Osteoblast (primary cell): ENCODE data around the gene ISM1. TPM values are rescaled to one million over a fixed set of nuclear protein-coding genes. Genes with fewer than 3 reads are reported as not detected.

Experiments used
- DNase-seq: peaks from one replicate; pipeline ENCODE4 v3.0.0; 2011; ENCODE audit warnings: low spot score, mixed read lengths; ENCODE audit not compliant: insufficient read length; ENCODE audit errors: missing footprints
- H2AFZ ChIP-seq: 2 replicates; pipeline ENCODE4 v1.6.0; 2011; ENCODE audit warnings: mild to moderate bottlenecking, low read length
- H3K27ac ChIP-seq: 2 replicates; pipeline ENCODE4 v1.5.1; 2011; ENCODE audit warnings: mild to moderate bottlenecking, low read depth, low read length, moderate library complexity
- H3K27me3 ChIP-seq: 2 replicates; pipeline ENCODE4 v1.6.0; 2012; ENCODE audit warnings: mild to moderate bottlenecking, control low read depth, inconsistent platforms, low read length, moderate library complexity; ENCODE audit not compliant: insufficient read depth
- H3K36me3 ChIP-seq: 2 replicates; pipeline ENCODE4 v1.5.1; 2011; ENCODE audit warnings: mild to moderate bottlenecking, low read length, control low read depth, moderate library complexity; ENCODE audit not compliant: insufficient read depth
- H3K4me1 ChIP-seq: 2 replicates; pipeline ENCODE4 v1.5.1; 2011; ENCODE audit warnings: mild to moderate bottlenecking, low read length, control low read depth, moderate library complexity; ENCODE audit not compliant: insufficient read depth
- H3K4me2 ChIP-seq: 2 replicates; pipeline ENCODE4 v1.6.0; 2011; ENCODE audit warnings: mild to moderate bottlenecking, low read length; ENCODE audit not compliant: insufficient read depth
- H3K4me3 ChIP-seq: fragments of 200-600 bp; sonication (generic); 3 replicates; pipeline ENCODE4 v1.5.1; 2012; ENCODE audit warnings: mild to moderate bottlenecking, low read length, inconsistent platforms; ENCODE audit not compliant: insufficient read depth
- H3K79me2 ChIP-seq: 2 replicates; pipeline ENCODE4 v1.6.0; 2012; ENCODE audit warnings: mild to moderate bottlenecking, low read length, control low read depth, inconsistent platforms; ENCODE audit not compliant: insufficient read depth
- H3K9me3 ChIP-seq: 2 replicates; pipeline ENCODE4 v1.5.1; 2011; ENCODE audit warnings: low read depth, low read length, control low read depth
- H4K20me1 ChIP-seq: 2 replicates; pipeline ENCODE4 v1.6.0; 2012; ENCODE audit warnings: mild to moderate bottlenecking, low read length, control low read depth; ENCODE audit not compliant: insufficient read depth
- total RNA-seq: library from RNA; depleted of rRNA; stranded (reverse); fragments of >200 nt; gene quantifications from 2 replicates; pipeline ENCODE4 v1.2.3, GENCODE V29; 2012
- TF ChIP-seq, protein P1 (sequence below): IDR thresholded peaks from 2 replicates; pipeline ENCODE4 v1.5.1; 2011; ENCODE audit warnings: mild to moderate bottlenecking, low read depth, low read length, moderate library complexity; ENCODE audit errors: extremely low read depth

ISM1 gene
- total RNA-seq, 1 donor = 4.0 TPM

DNA sequence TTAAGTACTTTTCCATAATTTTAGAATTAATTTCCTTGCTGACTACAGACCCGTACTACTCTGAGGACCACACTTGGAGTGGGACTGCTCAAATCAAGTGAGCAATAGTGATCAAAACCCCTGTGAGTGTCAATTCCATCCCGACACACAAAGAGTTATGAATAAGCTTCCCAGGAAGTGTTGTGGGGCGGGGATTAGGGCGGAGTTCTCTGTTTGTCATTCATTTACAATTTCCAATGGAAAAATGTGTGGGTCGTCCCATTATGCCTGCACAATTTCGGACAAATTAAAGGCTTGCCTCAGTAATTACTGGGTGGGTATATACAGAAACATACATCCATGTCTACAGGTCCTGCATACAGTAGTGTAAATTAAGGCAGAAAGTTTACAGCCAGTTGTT, 84.2 kb downstream of the ISM1 start:
- H3K79me2 ChIP-seq = no peaks in the 10 kb centered on the region
- H3K4me3 ChIP-seq = no peak overlapping the region
- H3K36me3 ChIP-seq = no peaks in the 10 kb centered on the region
- TF ChIP-seq, protein P1, sequence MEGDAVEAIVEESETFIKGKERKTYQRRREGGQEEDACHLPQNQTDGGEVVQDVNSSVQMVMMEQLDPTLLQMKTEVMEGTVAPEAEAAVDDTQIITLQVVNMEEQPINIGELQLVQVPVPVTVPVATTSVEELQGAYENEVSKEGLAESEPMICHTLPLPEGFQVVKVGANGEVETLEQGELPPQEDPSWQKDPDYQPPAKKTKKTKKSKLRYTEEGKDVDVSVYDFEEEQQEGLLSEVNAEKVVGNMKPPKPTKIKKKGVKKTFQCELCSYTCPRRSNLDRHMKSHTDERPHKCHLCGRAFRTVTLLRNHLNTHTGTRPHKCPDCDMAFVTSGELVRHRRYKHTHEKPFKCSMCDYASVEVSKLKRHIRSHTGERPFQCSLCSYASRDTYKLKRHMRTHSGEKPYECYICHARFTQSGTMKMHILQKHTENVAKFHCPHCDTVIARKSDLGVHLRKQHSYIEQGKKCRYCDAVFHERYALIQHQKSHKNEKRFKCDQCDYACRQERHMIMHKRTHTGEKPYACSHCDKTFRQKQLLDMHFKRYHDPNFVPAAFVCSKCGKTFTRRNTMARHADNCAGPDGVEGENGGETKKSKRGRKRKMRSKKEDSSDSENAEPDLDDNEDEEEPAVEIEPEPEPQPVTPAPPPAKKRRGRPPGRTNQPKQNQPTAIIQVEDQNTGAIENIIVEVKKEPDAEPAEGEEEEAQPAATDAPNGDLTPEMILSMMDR = no peak
- no peak for DNase-seq
- no peak overlapping the region for H3K27ac ChIP-seq
- H4K20me1 ChIP-seq = no peaks in the 10 kb centered on the region
- H2AFZ ChIP-seq = peak overlapping the region; percentile 20
- peaks cover 3% of the 10 kb centered on the region for H3K27me3 ChIP-seq
- H3K9me3 ChIP-seq = no peaks in the 10 kb centered on the region
- no peaks in the 10 kb centered on the region for H3K4me1 ChIP-seq
- no peak overlapping the region for H3K4me2 ChIP-seq

DNA sequence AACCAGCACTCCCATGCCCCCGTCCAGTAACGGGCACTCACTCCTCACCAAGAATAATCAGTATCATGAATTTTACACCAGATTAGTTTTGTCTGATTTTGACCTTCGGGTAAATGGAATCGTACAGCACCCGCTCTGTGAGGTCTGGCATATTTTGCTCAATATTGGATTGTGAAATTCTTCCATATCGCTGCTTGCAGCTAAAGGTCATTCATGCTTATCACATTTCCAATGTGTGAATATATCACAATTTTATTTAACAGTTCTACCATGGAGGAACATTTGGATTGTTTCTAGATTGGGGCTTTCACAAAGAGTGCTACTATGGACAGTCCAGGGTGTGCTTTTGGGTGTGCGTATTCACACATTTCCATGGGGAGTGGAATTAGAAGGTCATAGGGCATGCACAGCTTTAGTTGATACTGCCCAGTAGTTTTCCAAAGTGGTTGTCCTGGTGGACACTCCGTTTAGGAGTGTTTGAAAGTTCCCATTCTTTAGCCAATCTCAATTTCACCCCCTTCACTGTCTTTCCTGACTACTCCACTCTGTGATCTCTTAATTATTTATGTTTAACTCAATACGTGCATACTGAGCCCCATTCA, 86.6 kb downstream of the ISM1 start:
- Histone ChIP-seq H3K27me3 (peaks cover 3% of the 10 kb centered on the region), H3K36me3 (no peaks in the 10 kb centered on the region), H3K27ac (no peak overlapping the region), H3K4me3 (no peak overlapping the region), H3K4me2 (no peak overlapping the region), H4K20me1 (no peaks in the 10 kb centered on the region), H3K79me2 (no peaks in the 10 kb centered on the region), H3K9me3 (no peaks in the 10 kb centered on the region), H2AFZ (no peak overlapping the region), H3K4me1 (no peaks in the 10 kb centered on the region)
- TF ChIP-seq, protein P1 = no peak
- DNase-seq = no peak

DNA sequence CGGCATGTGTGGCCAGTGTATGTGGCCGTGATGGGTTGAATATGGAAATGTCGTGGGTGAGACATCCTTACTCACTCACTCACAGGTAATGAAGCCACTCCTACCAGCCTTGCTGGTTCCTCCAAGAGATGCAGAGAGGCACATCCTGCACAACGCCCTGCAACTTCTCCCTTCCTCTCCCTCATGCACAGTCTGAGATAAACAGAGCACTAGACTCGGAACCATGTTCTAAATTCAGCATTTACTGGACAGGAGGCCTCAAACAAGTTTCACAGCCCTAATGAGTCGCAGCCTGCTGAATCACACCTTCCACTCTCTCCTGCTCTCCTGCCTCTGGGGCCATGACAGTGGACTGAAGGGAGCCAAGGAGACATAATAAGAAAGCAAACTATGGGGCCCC, 91.2 kb downstream of the ISM1 start:
- DNase-seq = no peak
- Histone ChIP-seq H2AFZ (no peak overlapping the region), H3K27me3 (no peaks in the 10 kb centered on the region), H3K36me3 (no peaks in the 10 kb centered on the region), H3K4me2 (no peak overlapping the region), H3K27ac (no peak overlapping the region), H3K4me3 (no peak overlapping the region), H3K79me2 (no peaks in the 10 kb centered on the region), H4K20me1 (no peaks in the 10 kb centered on the region), H3K9me3 (no peaks in the 10 kb centered on the region), H3K4me1 (no peaks in the 10 kb centered on the region)
- TF ChIP-seq, protein P1 = no peak

DNA sequence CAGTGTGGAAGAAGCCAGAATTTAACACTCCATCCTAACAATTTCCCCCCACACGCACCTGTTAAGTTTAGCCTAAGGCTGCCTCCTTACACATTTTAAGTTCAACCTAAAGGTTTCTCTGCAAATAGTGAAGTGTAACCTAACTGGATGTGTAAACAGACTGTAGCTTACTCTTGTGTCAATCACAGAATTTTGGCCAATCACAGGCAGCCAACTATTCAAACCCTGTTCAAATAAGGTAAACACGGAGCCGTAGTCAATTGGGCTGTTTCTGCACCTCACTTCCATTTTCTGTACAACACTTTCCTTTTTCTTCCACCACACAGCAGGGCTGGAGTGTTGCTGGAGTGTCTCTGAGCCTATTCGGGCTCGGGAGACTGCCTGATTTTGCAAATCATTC, 92.1 kb downstream of the ISM1 start:
- no peaks in the 10 kb centered on the region for H4K20me1 ChIP-seq
- H3K79me2 ChIP-seq = no peaks in the 10 kb centered on the region
- H3K36me3 ChIP-seq = no peaks in the 10 kb centered on the region
- no peak overlapping the region for H3K4me3 ChIP-seq
- H2AFZ ChIP-seq = no peak overlapping the region
- no peak overlapping the region for H3K27ac ChIP-seq
- no peak overlapping the region for H3K4me2 ChIP-seq
- TF ChIP-seq, protein P1 = no peak
- no peaks in the 10 kb centered on the region for H3K27me3 ChIP-seq
- no peak for DNase-seq
- H3K4me1 ChIP-seq = no peaks in the 10 kb centered on the region
- H3K9me3 ChIP-seq = no peaks in the 10 kb centered on the region
